Breast epithelium (tissue), 4 donors: ENCODE measurements around the gene ADGB. TPM values are rescaled to one million over a fixed set of nuclear protein-coding genes. Genes with fewer than 3 reads are reported as not detected.
"Not testable (repeated sequence)": the region's sequence is repeated elsewhere in the genome, so short reads cannot be mapped to it uniquely, and the experiment has no call there.

Source experiments
- DNase-seq, 2 donors: peaks; one replicate each; pipeline ENCODE4 v3.0.0-alpha.2; 2019; ENCODE audit warnings: low spot score in 2 of 2
- H3K27ac ChIP-seq, 2 donors: fragments of 200-600 bp; sonication (generic) in 1 of 2; one replicate each; pipeline ENCODE4 v1.5.1; 2016 to 2019; ENCODE audit warnings: mild to moderate bottlenecking in 1 of 2
- H3K27me3 ChIP-seq, 2 donors: fragments of 200-600 bp; sonication (generic) in 1 of 2; one replicate each; pipeline versions ENCODE4 v1.5.1 to v1.6.0; 2017 to 2019; ENCODE audit warnings: control low read depth in 1 of 2, mild to moderate bottlenecking in 1 of 2
- H3K36me3 ChIP-seq: fragments of 200-600 bp; one replicate; pipeline ENCODE4 v1.5.1; 2019
- H3K4me1 ChIP-seq, 2 donors: fragments of 200-600 bp; sonication (generic); one replicate each; pipeline ENCODE4 v1.5.1; 2016 to 2019; ENCODE audit warnings: control low read depth in 1 of 2
- H3K4me3 ChIP-seq, 3 donors: fragments of 200-600 bp; sonication (generic); 1 replicate in 2 of 3; 2 replicates in 1 of 3; pipeline ENCODE4 v1.5.1; 2016 to 2019; ENCODE audit warnings: mild to moderate bottlenecking in 3 of 3, moderate library complexity in 2 of 3
- H3K9me3 ChIP-seq, 2 donors: fragments of 200-600 bp; sonication (generic) in 1 of 2; one replicate each; pipeline ENCODE4 v1.5.1; 2016 to 2019; ENCODE audit warnings: control low read depth in 1 of 2
- POLR2A ChIP-seq: fragments of 450-650 bp; IDR thresholded peaks from one replicate; pipeline ENCODE4 v1.6.1; 2016; ENCODE audit warnings: antibody characterized with exemption, mild to moderate bottlenecking, moderate library complexity
- POLR2AphosphoS5 ChIP-seq, 3 donors: sonication (generic); formaldehyde crosslinking; IDR thresholded peaks; one replicate each; pipeline ENCODE4 v1.6.1; 2017; ENCODE audit warnings: antibody characterized with exemption in 3 of 3
- intact Hi-C: fragments of 100-400 bp; cut with DNase I; formaldehyde crosslinking; loops from one replicate; pipeline ENCODE4 v1.15.1; 2023; ENCODE audit warnings: low total_unique reads
- total RNA-seq, 3 donors: library from RNA; depleted of rRNA; stranded (reverse); fragments of >200 nt; gene quantifications; one replicate each; pipeline ENCODE4 v1.1.0, GENCODE V29; 2016
- TF ChIP-seq, protein P1 (sequence below), 3 donors: fragments of 450-650 bp; IDR thresholded peaks; one replicate each; pipeline ENCODE4 v1.5.1; 2016 to 2017; ENCODE audit warnings: antibody characterized with exemption in 3 of 3, mild to moderate bottlenecking in 3 of 3, moderate library complexity in 3 of 3

ADGB gene
- not detected for total RNA-seq

DNA sequence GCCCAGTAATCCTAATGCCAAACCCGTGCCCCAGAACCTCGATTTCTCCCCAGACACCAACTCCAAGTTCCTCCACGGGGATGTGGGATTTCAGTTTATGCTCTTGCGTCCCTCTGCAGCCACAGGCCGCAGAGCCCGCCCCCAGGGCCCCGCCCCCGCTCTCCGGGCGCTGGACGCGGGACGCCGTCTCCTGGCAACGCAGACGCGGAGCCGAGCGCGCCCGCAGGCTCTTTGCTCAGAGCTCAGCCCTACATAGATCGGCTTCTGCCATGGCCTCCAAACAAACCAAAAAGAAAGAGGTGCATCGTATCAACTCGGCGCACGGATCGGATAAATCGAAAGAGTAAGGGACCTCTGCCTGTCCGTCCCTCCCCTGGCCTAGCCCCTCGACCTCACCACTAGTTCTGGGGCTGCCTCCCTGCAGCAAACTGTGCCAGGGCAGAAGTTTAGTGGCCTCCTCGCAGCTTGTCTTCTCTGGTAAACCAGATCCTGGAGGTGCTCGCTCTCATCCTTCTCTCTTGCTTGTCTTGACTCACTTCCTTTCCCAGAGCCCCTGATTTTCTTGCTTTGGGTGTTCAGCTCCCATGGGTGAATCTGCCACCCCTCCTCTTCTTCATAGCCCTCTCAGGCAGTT is at the start of gene ADGB:
Gene ADGB, plus strand, starts transcription at position 201 of the 634 bp plus-strand sequence. Its CDS starts 69 bp downstream, at position 270.
- no peaks in the 10 kb centered on the region for H3K36me3 ChIP-seq
- no peaks in the 10 kb centered on the region for H3K4me1 ChIP-seq
- DNase-seq: no peak
- no peak for TF ChIP-seq POLR2AphosphoS5 (IDR thresholded peaks at IDR 0.05)
- TF ChIP-seq, protein P1, sequence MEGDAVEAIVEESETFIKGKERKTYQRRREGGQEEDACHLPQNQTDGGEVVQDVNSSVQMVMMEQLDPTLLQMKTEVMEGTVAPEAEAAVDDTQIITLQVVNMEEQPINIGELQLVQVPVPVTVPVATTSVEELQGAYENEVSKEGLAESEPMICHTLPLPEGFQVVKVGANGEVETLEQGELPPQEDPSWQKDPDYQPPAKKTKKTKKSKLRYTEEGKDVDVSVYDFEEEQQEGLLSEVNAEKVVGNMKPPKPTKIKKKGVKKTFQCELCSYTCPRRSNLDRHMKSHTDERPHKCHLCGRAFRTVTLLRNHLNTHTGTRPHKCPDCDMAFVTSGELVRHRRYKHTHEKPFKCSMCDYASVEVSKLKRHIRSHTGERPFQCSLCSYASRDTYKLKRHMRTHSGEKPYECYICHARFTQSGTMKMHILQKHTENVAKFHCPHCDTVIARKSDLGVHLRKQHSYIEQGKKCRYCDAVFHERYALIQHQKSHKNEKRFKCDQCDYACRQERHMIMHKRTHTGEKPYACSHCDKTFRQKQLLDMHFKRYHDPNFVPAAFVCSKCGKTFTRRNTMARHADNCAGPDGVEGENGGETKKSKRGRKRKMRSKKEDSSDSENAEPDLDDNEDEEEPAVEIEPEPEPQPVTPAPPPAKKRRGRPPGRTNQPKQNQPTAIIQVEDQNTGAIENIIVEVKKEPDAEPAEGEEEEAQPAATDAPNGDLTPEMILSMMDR (IDR thresholded peaks at IDR 0.05): no peak
- TF ChIP-seq POLR2A: no peak
- H3K4me3 ChIP-seq: peak within 1 kb of the TSS; percentile 41 to 63 (median 45)
- intact Hi-C loops: no loop called here
- H3K27me3 ChIP-seq: no peaks in the 10 kb centered on the region
- no peak within 1 kb of the TSS for H3K27ac ChIP-seq
- H3K9me3 ChIP-seq: no peaks in the 10 kb centered on the region

DNA sequence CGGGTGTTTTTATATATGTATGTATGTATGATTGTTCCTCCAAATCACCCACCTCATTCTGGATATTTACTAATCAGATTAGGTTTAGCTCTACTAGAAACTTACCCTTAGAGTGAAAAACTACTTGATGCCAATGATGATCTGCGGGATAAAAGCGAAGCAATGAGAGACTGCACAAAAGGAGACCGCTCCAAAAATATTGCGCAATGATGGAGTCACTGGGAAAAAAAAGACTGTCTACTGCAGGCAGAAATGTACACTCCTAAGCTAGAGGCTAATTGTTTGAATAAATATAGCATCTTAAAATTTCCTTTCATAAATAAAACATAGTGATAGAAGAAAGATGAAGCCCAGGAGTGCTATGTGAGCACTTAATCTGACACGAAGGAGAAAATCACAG is 47.9 kb upstream of the ADGB start:
- TF ChIP-seq POLR2AphosphoS5 (IDR thresholded peaks at IDR 0.05) (no peak), POLR2A (no peak)
- TF ChIP-seq, protein P1 (IDR thresholded peaks at IDR 0.05): no peak
- no peaks in the 10 kb centered on the region for H3K4me1 ChIP-seq
- intact Hi-C loops: no loop called here
- H3K27me3 ChIP-seq: no peaks in the 10 kb centered on the region
- no peak overlapping the region for H3K4me3 ChIP-seq
- H3K27ac ChIP-seq: no peak overlapping the region
- no peaks in the 10 kb centered on the region for H3K9me3 ChIP-seq
- H3K36me3 ChIP-seq: no peaks in the 10 kb centered on the region
- DNase-seq: no peak

DNA sequence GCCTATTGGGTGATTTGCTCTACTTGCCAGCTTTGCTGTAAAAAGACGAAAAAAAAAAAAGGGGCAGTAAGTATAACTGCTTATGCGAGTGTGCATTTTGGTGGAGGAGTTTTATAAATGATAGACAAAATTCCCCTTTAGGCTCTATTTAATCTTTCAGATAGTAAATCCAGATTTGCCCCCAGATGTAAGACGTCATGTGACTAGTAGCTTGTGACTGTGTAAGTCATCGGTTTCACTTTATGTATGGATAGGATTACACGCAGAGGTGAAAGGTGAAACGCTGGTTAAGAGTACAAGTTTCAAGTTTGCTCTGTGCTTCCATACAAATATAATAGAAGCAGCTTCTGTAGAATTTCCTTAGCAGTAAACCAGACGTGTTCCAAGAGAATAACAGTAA is 47.2 kb upstream of the ADGB start:
- H3K36me3 ChIP-seq: no peaks in the 10 kb centered on the region
- H3K27ac ChIP-seq: no peak overlapping the region

DNA sequence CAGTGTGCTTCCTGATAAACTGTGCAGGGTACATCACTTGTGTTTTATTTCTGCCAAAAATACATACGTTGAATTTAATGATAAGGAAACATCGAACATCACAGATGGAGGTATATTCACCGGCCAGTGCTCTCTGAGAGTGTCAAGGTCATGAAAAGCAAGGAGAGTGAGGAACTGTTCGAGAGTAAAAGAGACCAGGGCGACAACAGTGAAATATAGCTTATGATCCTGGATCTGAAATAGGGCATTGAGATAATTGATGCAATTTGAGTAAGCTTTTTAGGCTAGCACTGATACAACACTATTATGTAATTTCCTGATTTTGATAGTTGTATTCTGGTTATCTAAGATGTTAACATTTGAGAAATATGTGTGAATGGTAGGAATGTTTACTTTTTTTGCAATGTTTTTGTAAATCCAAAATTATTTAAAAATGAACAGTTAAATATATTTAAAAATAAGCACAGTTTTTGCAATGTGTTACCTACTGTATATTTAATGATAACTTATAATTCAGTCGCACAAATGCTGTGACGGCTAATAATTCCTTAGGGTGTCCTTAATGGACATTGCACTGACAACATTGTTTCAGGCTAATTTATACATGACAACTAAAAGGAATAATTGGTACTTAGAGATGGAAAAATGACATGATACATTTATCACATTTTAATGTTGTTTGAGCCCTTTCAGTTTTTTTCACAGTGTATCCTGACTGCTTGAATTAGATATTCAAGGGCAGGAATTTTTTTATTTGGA is 45.2 kb upstream of the ADGB start:
- no peak overlapping the region for H3K27ac ChIP-seq
- intact Hi-C loops: no loop called here
- DNase-seq: no peak
- H3K4me1 ChIP-seq: no peaks in the 10 kb centered on the region
- H3K9me3 ChIP-seq: no peaks in the 10 kb centered on the region
- H3K36me3 ChIP-seq: no peaks in the 10 kb centered on the region
- no peaks in the 10 kb centered on the region for H3K27me3 ChIP-seq
- TF ChIP-seq, protein P1 (IDR thresholded peaks at IDR 0.05): no peak
- TF ChIP-seq POLR2AphosphoS5 (IDR thresholded peaks at IDR 0.05) (no peak), POLR2A (no peak)
- H3K4me3 ChIP-seq: no peak overlapping the region

More for the DNA sequence above, 47.2 kb upstream of the ADGB start:
- TF ChIP-seq POLR2AphosphoS5 (IDR thresholded peaks at IDR 0.05): no peak
- TF ChIP-seq POLR2A: no peak
- TF ChIP-seq, protein P1 (IDR thresholded peaks at IDR 0.05): no peak
- H3K27me3 ChIP-seq: no peaks in the 10 kb centered on the region
- DNase-seq: no peak
- H3K4me3 ChIP-seq: no peak overlapping the region
- H3K9me3 ChIP-seq: no peaks in the 10 kb centered on the region
- H3K4me1 ChIP-seq: no peaks in the 10 kb centered on the region
- intact Hi-C loops: no loop called here

DNA sequence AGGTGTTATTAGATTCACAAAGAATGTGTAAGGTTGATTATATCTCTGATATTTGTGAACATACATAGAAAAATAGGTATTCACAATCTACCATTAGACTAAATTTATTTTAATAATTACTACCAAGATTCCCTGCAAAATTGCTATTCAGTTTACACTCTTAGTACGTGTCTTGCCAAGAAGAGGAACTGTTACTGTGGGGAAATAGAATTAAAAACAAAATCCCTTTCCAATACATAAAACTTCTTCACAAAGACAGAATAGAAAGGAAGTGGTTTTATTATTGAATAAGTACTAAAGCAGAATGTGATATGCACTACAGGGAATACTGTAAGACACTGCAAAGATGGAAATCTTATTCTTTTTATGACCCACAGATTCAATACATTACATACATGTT is 38.2 kb upstream of the ADGB start:
- TF ChIP-seq POLR2A: no peak
- intact Hi-C loops: no loop called here
- no peak for DNase-seq
- no peaks in the 10 kb centered on the region for H3K27me3 ChIP-seq
- H3K9me3 ChIP-seq: no peaks in the 10 kb centered on the region
- H3K4me1 ChIP-seq: no peaks in the 10 kb centered on the region
- H3K27ac ChIP-seq: no peak overlapping the region
- no peaks in the 10 kb centered on the region for H3K36me3 ChIP-seq
- H3K4me3 ChIP-seq: no peak overlapping the region

DNA sequence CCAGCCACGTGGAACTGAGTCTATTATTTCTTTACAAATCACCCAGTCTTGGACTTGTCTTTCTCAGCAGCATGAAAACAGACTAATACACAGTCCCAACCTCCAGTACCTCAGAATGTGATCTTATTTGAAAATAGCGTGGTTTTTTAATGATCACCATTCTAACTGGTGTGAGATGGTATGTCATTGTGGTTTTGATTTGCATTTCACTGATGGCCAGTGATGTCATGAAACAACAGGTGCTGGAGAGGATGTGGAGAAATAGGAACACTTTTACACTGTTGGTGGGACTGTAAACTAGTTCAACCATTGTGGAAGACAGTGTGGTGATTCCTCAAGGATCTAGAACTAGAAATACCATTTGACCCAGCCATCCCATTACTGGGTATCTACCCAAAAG is 32.1 kb upstream of the ADGB start:
- H3K4me1 ChIP-seq, DNase-seq, H3K4me3 ChIP-seq, H3K36me3 ChIP-seq, H3K27ac ChIP-seq, H3K27me3 ChIP-seq, intact Hi-C loops: not testable (repeated sequence)
- H3K9me3 ChIP-seq: peaks cover 6 to 11% of the 10 kb centered on the region in 2 donors

DNA sequence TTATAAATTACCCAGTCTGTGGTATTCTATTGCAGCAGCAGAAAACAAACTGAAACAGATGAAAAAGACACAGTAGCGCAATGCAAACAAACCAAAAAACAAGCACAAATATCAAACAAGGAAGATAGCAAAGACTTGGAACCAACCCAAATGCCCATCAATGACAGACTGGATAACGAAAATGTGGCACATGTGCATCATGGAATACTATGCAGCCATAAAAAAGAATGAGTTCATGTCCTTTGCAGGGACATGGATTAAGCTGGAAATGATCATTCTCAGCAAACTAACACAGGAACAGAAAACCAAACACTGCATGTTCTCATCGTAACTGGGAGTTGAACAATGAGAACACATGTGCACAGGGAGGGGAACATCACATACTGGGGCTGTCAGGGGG is 30.2 kb upstream of the ADGB start:
- H3K36me3 ChIP-seq, H3K4me1 ChIP-seq, DNase-seq, intact Hi-C loops, H3K27me3 ChIP-seq, H3K4me3 ChIP-seq, H3K27ac ChIP-seq: not testable (repeated sequence)
- H3K9me3 ChIP-seq: peaks cover 6 to 12% of the 10 kb centered on the region in 2 donors
